Neuronal stem cell (in vitro differentiated cells): Measurements from ENCODE around the gene SUPT3H.

Experiments used
- DNase-seq: peaks from one replicate; pipeline ENCODE4 v3.0.0-alpha.2; 2013; ENCODE audit warnings: low spot score
- H2AFZ ChIP-seq: one replicate; pipeline ENCODE4 v1.6.1; 2013; ENCODE audit warnings: mild to moderate bottlenecking, low read length, inconsistent platforms
- H2AK5ac ChIP-seq: 2 replicates; pipeline ENCODE4 v1.6.1; 2013; ENCODE audit warnings: low read depth, mild to moderate bottlenecking, inconsistent platforms, low read length, moderate library complexity, mixed read lengths
- H2BK120ac ChIP-seq: 2 replicates; pipeline ENCODE4 v1.6.1; 2013; ENCODE audit warnings: low read depth, mild to moderate bottlenecking, inconsistent platforms, low read length, moderate library complexity, mixed read lengths
- H2BK12ac ChIP-seq: one replicate; pipeline ENCODE4 v1.6.1; 2013; ENCODE audit warnings: low read length, inconsistent platforms
- H2BK15ac ChIP-seq: 2 replicates; pipeline ENCODE4 v1.6.1; 2013; ENCODE audit warnings: mild to moderate bottlenecking, low read length, inconsistent platforms, mixed read lengths
- H2BK5ac ChIP-seq: one replicate; pipeline ENCODE4 v1.6.1; 2013; ENCODE audit warnings: inconsistent platforms, mild to moderate bottlenecking, low read length, moderate library complexity
- H3K14ac ChIP-seq: one replicate; pipeline ENCODE4 v1.6.1; 2013; ENCODE audit warnings: low read length, inconsistent platforms
- H3K18ac ChIP-seq: 2 replicates; pipeline ENCODE4 v1.6.1; 2013; ENCODE audit warnings: low read length, inconsistent platforms
- H3K23ac ChIP-seq: 2 replicates; pipeline ENCODE4 v1.6.1; 2013; ENCODE audit warnings: low read depth, mild to moderate bottlenecking, mixed read lengths, low read length, inconsistent platforms; ENCODE audit not compliant: poor library complexity
- H3K27ac ChIP-seq: replicated peaks from 3 replicates; pipeline ENCODE4 v1.5.1; 2013; ENCODE audit warnings: low read length, inconsistent platforms
- H3K27me3 ChIP-seq, 3 experiments: 2 replicates each; pipeline ENCODE4 v1.6.1; 2013; ENCODE audit warnings: low read length in 3 of 3, mild to moderate bottlenecking in 2 of 3, inconsistent platforms in 1 of 3, low read depth in 1 of 3, mixed read lengths in 1 of 3, moderate library complexity in 1 of 3; ENCODE audit not compliant: control insufficient read depth in 3 of 3, insufficient read depth in 3 of 3
- H3K36me3 ChIP-seq, 2 donors: replicated peaks in 1 of 2; 2 replicates each; pipeline ENCODE4 v1.6.1; 2013; ENCODE audit warnings: low read length in 2 of 2; ENCODE audit not compliant: control insufficient read depth in 2 of 2, insufficient read depth in 2 of 2
- H3K4ac ChIP-seq: 2 replicates; pipeline ENCODE4 v1.6.1; 2013; ENCODE audit warnings: inconsistent platforms, mild to moderate bottlenecking, low read length, moderate library complexity
- H3K4me1 ChIP-seq, 2 donors: 1 replicate in 1 of 2; 2 replicates in 1 of 2; pipeline ENCODE4 v1.6.1; 2013; ENCODE audit warnings: low read length in 2 of 2, low read depth in 1 of 2; ENCODE audit not compliant: control insufficient read depth in 2 of 2, insufficient read depth in 1 of 2
- H3K4me2 ChIP-seq: one replicate; pipeline ENCODE4 v1.6.1; 2013; ENCODE audit warnings: mild to moderate bottlenecking, low read length, inconsistent platforms; ENCODE audit not compliant: insufficient read depth, poor library complexity, severe bottlenecking
- H3K4me3 ChIP-seq, 2 donors: 2 replicates each; pipeline ENCODE4 v1.5.1; 2013; ENCODE audit warnings: low read length in 2 of 2, mild to moderate bottlenecking in 2 of 2, inconsistent platforms in 1 of 2, moderate library complexity in 1 of 2
- H3K79me1 ChIP-seq: one replicate; pipeline ENCODE4 v1.6.1; 2013; ENCODE audit warnings: low read depth, mild to moderate bottlenecking, inconsistent platforms, low read length, moderate library complexity
- H3K9ac ChIP-seq: one replicate; pipeline ENCODE4 v1.6.1; 2013; ENCODE audit warnings: mild to moderate bottlenecking, low read depth, low read length, inconsistent platforms; ENCODE audit not compliant: poor library complexity
- H3K9me3 ChIP-seq, 2 donors: replicated peaks in 1 of 2; 2 replicates each; pipeline versions ENCODE3 to v1.6.1; 2013; ENCODE audit warnings: low read length in 2 of 2, mild to moderate bottlenecking in 2 of 2, inconsistent platforms in 1 of 2, low read depth in 1 of 2, mixed read lengths in 1 of 2, moderate library complexity in 1 of 2; ENCODE audit not compliant: control insufficient read depth in 2 of 2, insufficient read depth in 1 of 2
- H4K8ac ChIP-seq: one replicate; pipeline ENCODE4 v1.6.1; 2013; ENCODE audit warnings: low read depth, mild to moderate bottlenecking, inconsistent platforms, low read length, moderate library complexity
- H4K91ac ChIP-seq: one replicate; pipeline ENCODE4 v1.6.1; 2013; ENCODE audit warnings: low read length, low read depth, mild to moderate bottlenecking, inconsistent platforms; ENCODE audit not compliant: poor library complexity
- WGBS, 2 donors: extraction: QIAGEN DNeasy Blood & Tissue Kit; methylation state at CpG; one replicate each; pipeline ENCODE4 v1.1.7; 2013; ENCODE audit warnings: missing lambda C conversion rate in 2 of 2, mixed read lengths in 1 of 2; ENCODE audit not compliant: insufficient read length in 2 of 2, insufficient replicate concordance in 1 of 2; ENCODE audit errors: extremely low coverage in 2 of 2; 5-methylcytosine and 5-hydroxymethylcytosine counted together

SUPT3H gene

DNA sequence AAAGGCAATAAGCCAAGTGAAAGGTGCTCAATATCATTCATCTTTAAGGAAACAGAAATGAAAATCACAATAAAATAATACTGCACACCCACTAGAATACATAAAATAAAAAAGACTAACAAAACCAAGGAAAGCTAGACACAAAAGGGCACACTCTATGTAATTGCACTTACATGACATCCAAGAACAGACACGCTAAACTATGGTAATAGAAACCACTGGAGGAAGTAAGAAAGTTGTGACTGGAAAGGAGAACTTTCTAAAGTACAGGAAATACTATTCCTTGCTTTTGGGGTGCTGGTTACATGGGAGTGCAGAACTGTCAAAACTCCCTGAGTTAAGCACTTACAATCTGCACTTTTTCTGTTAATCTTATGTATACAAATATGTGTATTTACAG lies 303.3 kb downstream of the SUPT3H start:
- Histone ChIP-seq H4K91ac (no peak overlapping the region), H3K18ac (no peak overlapping the region), H2BK15ac (no peak overlapping the region), H2AFZ (no peak overlapping the region), H2BK12ac (no peak overlapping the region), H2AK5ac (no peak overlapping the region), H3K4ac (no peak overlapping the region), H3K14ac (no peak overlapping the region), H3K23ac (no peak overlapping the region), H3K9me3 (peaks cover 3 to 17% of the 10 kb centered on the region in 2 donors), H2BK120ac (no peak overlapping the region), H3K27me3 (no peaks in the 10 kb centered on the region), H3K9ac (no peak overlapping the region), H2BK5ac (no peak overlapping the region), H3K4me3 (no peak overlapping the region), H3K4me1 (no peaks in the 10 kb centered on the region), H3K36me3 (no peaks in the 10 kb centered on the region), H3K27ac (no peak overlapping the region), H3K79me1 (no peaks in the 10 kb centered on the region), H4K8ac (no peak overlapping the region), H3K4me2 (no peak overlapping the region)
- no CpG with 5 or more reads among the region's 1 CpG for WGBS, 2 donors
- no peak for DNase-seq

DNA sequence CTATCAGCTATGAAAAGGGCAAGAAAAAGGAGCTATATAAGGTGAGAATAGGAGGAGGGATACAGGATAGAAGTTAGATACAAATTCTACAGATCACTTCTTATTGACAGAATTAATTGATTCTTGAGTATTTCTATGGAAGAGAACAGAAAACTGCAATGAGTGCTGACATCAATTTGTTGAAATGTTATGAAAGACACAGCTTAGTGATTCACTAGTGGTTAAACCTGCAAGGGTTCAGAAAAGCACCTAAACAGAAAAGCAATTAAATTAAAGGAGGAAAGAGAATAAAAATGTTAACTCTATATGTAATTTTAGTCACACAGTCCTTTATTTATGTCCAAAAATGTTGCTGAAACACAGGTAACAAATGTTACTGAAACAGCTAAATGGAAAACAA lies 304.0 kb downstream of the SUPT3H start:
- Histone ChIP-seq H2AFZ (no peak overlapping the region), H2BK15ac (no peak overlapping the region), H3K9ac (no peak overlapping the region), H3K4me2 (no peak overlapping the region), H2BK12ac (no peak overlapping the region), H2AK5ac (no peak overlapping the region), H3K27me3 (no peaks in the 10 kb centered on the region), H2BK120ac (no peak overlapping the region), H3K36me3 (no peaks in the 10 kb centered on the region), H4K8ac (no peak overlapping the region), H4K91ac (no peak overlapping the region), H3K79me1 (no peaks in the 10 kb centered on the region), H3K14ac (no peak overlapping the region), H3K23ac (no peak overlapping the region), H3K18ac (no peak overlapping the region), H3K27ac (no peak overlapping the region), H3K4me3 (no peak overlapping the region), H3K4me1 (no peaks in the 10 kb centered on the region), H2BK5ac (no peak overlapping the region), H3K4ac (no peak overlapping the region), H3K9me3 (peaks cover 0 to 12% of the 10 kb centered on the region in 2 donors)
- DNase-seq, result no peak

DNA sequence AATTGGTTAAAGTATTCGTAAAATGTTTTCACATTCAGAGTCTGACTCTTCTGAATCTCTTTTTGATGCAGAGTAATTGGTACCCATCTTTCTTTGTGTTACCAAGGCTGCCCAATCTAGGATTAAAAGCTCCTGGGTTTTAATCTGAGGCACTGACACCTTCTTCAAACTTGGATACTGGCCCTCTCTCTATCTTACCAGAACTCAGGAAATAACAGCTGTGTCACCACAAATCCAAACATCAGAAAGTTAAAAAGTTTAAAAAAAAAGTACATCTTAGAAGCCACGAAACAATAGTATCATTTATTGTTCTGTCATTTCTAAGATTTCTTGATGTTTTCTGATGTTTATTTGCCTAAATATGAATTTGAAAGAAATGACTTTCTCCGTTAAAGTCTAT lies 305.1 kb downstream of the SUPT3H start:
- Histone ChIP-seq H2BK5ac (no peak overlapping the region), H3K18ac (no peak overlapping the region), H3K23ac (no peak overlapping the region), H3K4me1 (no peaks in the 10 kb centered on the region), H3K9me3 (peaks cover 0 to under 1% of the 10 kb centered on the region in 2 donors), H2BK15ac (no peak overlapping the region), H3K14ac (no peak overlapping the region), H3K9ac (no peak overlapping the region), H4K91ac (no peak overlapping the region), H3K36me3 (no peaks in the 10 kb centered on the region), H2BK12ac (no peak overlapping the region), H3K79me1 (no peaks in the 10 kb centered on the region), H3K4me3 (no peak overlapping the region), H3K4me2 (no peak overlapping the region), H4K8ac (no peak overlapping the region), H3K27ac (no peak overlapping the region), H2AK5ac (no peak overlapping the region), H3K27me3 (no peaks in the 10 kb centered on the region), H2AFZ (no peak overlapping the region), H2BK120ac (no peak overlapping the region), H3K4ac (no peak overlapping the region)
- no peak for DNase-seq
- WGBS, 2 donors, result no CpG with 5 or more reads among the region's 3 CpGs

DNA sequence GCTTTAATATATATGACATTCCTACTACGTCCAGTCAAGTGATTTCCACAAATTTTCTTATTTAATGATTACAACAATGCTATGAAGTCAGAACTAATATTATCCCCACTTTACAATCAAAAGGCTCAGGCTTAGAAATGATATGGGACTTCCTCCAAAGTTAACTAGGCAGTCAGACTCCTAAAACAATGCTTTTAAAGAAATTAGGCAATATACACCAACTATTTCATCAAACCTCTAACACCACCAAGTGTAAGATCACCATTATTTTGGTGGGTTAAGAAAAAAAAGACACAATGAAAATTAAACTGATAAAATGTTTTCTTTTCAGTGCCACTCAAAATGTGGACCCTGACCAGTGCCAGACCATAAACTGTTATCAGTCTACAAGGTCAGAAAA lies 305.7 kb downstream of the SUPT3H start:
- no peak overlapping the region for H4K91ac ChIP-seq
- no peak overlapping the region for H3K4me2 ChIP-seq
- no peaks in the 10 kb centered on the region for H3K79me1 ChIP-seq
- no peak for DNase-seq
- no peaks in the 10 kb centered on the region for H3K9me3 ChIP-seq
- no peak overlapping the region for H3K23ac ChIP-seq
- H2AFZ ChIP-seq, result no peak overlapping the region
- H3K4me3 ChIP-seq, result no peak overlapping the region
- no peaks in the 10 kb centered on the region for H3K27me3 ChIP-seq
- H4K8ac ChIP-seq, result no peak overlapping the region
- H2BK5ac ChIP-seq, result no peak overlapping the region
- no peak overlapping the region for H3K18ac ChIP-seq
- H3K36me3 ChIP-seq, result no peaks in the 10 kb centered on the region
- H2BK120ac ChIP-seq, result no peak overlapping the region
- H3K4ac ChIP-seq, result no peak overlapping the region
- H3K14ac ChIP-seq, result no peak overlapping the region
- H2BK15ac ChIP-seq, result no peak overlapping the region
- H3K27ac ChIP-seq, result no peak overlapping the region
- H3K9ac ChIP-seq, result no peak overlapping the region
- WGBS, 2 donors, result no CpG with 5 or more reads among the region's 1 CpG
- H2AK5ac ChIP-seq, result no peak overlapping the region
- no peaks in the 10 kb centered on the region for H3K4me1 ChIP-seq
- H2BK12ac ChIP-seq, result no peak overlapping the region
